ENCODE data around the gene TMEM218.
A peak's percentile ranks its signal among the peaks of the same experiment; 100 is the strongest.

TMEM218 gene

DNA sequence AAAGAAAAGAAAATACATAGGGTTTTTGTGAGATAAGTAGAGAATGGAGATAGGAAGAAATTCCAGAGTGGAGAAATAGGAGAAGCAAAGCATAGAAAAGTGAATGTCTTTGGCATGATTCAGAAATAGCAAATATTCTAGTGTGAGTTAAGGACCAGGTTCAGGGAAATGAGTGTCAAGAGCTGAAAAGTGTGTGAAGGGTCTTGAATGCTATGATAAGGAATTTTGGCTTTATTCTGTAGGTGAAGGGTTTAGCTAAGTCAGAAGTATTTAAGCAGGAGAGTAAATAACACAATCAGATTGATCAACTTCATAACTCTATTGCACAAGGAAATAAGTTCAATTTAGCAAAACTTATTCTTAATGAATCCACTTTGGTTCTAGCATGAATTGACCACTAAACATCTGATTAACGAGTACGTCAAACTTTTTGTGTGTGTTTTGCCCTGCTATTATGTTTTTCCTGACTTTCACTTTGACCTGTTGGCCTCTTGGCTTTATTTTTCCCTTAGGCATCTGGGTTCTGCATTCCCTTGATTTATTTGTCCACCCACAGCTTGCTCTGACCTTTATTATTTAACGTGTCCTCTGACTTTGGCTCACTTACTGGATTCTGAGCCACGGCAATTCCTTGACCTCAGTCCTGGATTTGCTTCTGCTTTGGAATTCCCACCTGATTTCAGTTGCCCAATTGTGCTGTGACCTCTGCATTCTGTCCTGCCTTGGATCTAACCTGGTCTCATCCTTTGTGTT, 11.9 kb upstream of the TMEM218 start:
- Histone ChIP-seq H3K27me3 (ENCODE audit: insufficient read depth, low read length, poor library complexity, severe bottlenecking) (peaks cover 87% of the 10 kb centered on the region), H3K9me3 (ENCODE audit: insufficient read depth, low read depth, low read length) (no peaks in the 10 kb centered on the region), H3K4me2 (ENCODE audit: low read depth, low read length, poor library complexity, severe bottlenecking) (peak overlapping the region; percentile 36), H2AFZ (ENCODE audit: low read length) (peak overlapping the region; percentile 87), H4K20me1 (ENCODE audit: insufficient read depth, low read length, poor library complexity, severe bottlenecking) (no peaks in the 10 kb centered on the region), H3F3A (ENCODE audit: low read depth) (no peaks in the 10 kb centered on the region), H3K4me3 (ENCODE audit: low read length, poor library complexity, severe bottlenecking) (peak overlapping the region; percentile 48), H3K4me1 (ENCODE audit: insufficient read depth, low read length, poor library complexity, severe bottlenecking) (no peaks in the 10 kb centered on the region), H3K36me3 (ENCODE audit: insufficient read depth, low read length) (no peaks in the 10 kb centered on the region), H3K79me2 (ENCODE audit: insufficient read depth, low read length) (no peaks in the 10 kb centered on the region), H3K9me2 (replicated peaks; ENCODE audit: low read depth, low read length) (no peaks in the 10 kb centered on the region), H3K9ac (ENCODE audit: low read depth, low read length, poor library complexity, severe bottlenecking) (no peak overlapping the region)
- TF ChIP-seq, protein P1, sequence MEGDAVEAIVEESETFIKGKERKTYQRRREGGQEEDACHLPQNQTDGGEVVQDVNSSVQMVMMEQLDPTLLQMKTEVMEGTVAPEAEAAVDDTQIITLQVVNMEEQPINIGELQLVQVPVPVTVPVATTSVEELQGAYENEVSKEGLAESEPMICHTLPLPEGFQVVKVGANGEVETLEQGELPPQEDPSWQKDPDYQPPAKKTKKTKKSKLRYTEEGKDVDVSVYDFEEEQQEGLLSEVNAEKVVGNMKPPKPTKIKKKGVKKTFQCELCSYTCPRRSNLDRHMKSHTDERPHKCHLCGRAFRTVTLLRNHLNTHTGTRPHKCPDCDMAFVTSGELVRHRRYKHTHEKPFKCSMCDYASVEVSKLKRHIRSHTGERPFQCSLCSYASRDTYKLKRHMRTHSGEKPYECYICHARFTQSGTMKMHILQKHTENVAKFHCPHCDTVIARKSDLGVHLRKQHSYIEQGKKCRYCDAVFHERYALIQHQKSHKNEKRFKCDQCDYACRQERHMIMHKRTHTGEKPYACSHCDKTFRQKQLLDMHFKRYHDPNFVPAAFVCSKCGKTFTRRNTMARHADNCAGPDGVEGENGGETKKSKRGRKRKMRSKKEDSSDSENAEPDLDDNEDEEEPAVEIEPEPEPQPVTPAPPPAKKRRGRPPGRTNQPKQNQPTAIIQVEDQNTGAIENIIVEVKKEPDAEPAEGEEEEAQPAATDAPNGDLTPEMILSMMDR (conservative IDR thresholded peaks at IDR 0.05; ENCODE audit: low read length) = no peak
- no peak for TF ChIP-seq EZH2phosphoT487 (IDR thresholded peaks at IDR 0.05; ENCODE audit: borderline replicate concordance)

DNA sequence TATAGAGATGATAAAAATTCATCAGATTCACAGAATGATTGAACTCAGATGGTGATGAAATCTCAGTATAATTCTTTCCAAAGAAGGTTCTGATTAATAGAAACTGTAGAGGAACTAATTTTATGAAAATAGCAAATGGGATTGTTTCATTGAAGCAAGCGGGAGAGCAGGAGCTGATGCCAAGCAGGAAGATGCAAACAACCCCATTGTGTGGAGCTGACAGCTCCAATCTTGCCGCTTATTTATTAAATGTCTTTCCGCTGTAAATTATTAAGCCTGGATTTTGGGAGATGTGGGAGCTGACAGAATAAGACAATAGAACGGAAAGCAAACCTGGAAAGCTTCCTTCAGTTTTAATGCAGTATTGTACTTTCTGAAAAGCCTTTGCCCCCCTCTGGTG, 6.0 kb upstream of the TMEM218 start:
- Histone ChIP-seq H3K4me3 (ENCODE audit: low read length, poor library complexity, severe bottlenecking) (no peak overlapping the region), H3K36me3 (ENCODE audit: insufficient read depth, low read length) (no peaks in the 10 kb centered on the region), H3K79me2 (ENCODE audit: insufficient read depth, low read length) (no peaks in the 10 kb centered on the region), H3K4me1 (ENCODE audit: insufficient read depth, low read length, poor library complexity, severe bottlenecking) (no peaks in the 10 kb centered on the region), H4K20me1 (ENCODE audit: insufficient read depth, low read length, poor library complexity, severe bottlenecking) (no peaks in the 10 kb centered on the region), H3K9me3 (ENCODE audit: insufficient read depth, low read depth, low read length) (no peaks in the 10 kb centered on the region), H3K4me2 (ENCODE audit: low read depth, low read length, poor library complexity, severe bottlenecking) (no peak overlapping the region), H3F3A (ENCODE audit: low read depth) (no peaks in the 10 kb centered on the region), H3K9me2 (replicated peaks; ENCODE audit: low read depth, low read length) (no peaks in the 10 kb centered on the region), H3K9ac (ENCODE audit: low read depth, low read length, poor library complexity, severe bottlenecking) (no peak overlapping the region), H3K27me3 (ENCODE audit: insufficient read depth, low read length, poor library complexity, severe bottlenecking) (peaks cover 94% of the 10 kb centered on the region), H2AFZ (ENCODE audit: low read length) (no peak overlapping the region)
- no peak for TF ChIP-seq EZH2phosphoT487 (IDR thresholded peaks at IDR 0.05; ENCODE audit: borderline replicate concordance)
- TF ChIP-seq, protein P1 (conservative IDR thresholded peaks at IDR 0.05; ENCODE audit: low read length) = no peak

GRCh38 chr11:125114518-125114917, 3.1 kb upstream of the TMEM218 start:
- no peak overlapping the region for H3K4me2 ChIP-seq (ENCODE audit: low read depth, low read length, poor library complexity, severe bottlenecking)
- TF ChIP-seq, protein P1 (conservative IDR thresholded peaks at IDR 0.05; ENCODE audit: low read length) = peak; percentile 15; the same call in 1 of the 2 replicates
- no peak for TF ChIP-seq EZH2phosphoT487 (IDR thresholded peaks at IDR 0.05; ENCODE audit: borderline replicate concordance)

More at GRCh38 chr11:125114518-125114917, 3.1 kb upstream of the TMEM218 start:
- Histone ChIP-seq H3F3A (ENCODE audit: low read depth) (no peaks in the 10 kb centered on the region), H2AFZ (ENCODE audit: low read length) (no peak overlapping the region), H3K4me3 (ENCODE audit: low read length, poor library complexity, severe bottlenecking) (no peak overlapping the region), H3K9ac (ENCODE audit: low read depth, low read length, poor library complexity, severe bottlenecking) (no peak overlapping the region), H3K9me3 (ENCODE audit: insufficient read depth, low read depth, low read length) (no peaks in the 10 kb centered on the region), H3K36me3 (ENCODE audit: insufficient read depth, low read length) (no peaks in the 10 kb centered on the region), H3K4me1 (ENCODE audit: insufficient read depth, low read length, poor library complexity, severe bottlenecking) (peaks cover 15% of the 10 kb centered on the region), H3K79me2 (ENCODE audit: insufficient read depth, low read length) (peaks cover 18% of the 10 kb centered on the region), H3K9me2 (replicated peaks; ENCODE audit: low read depth, low read length) (no peaks in the 10 kb centered on the region), H4K20me1 (ENCODE audit: insufficient read depth, low read length, poor library complexity, severe bottlenecking) (no peaks in the 10 kb centered on the region), H3K27me3 (ENCODE audit: insufficient read depth, low read length, poor library complexity, severe bottlenecking) (peaks cover 65% of the 10 kb centered on the region)

Data from Loucy (cell line).